ENCODE data around the gene FOXD1.

FOXD1 gene

GRCh38 chr5:73450137-73450536 lies 1.6 kb upstream of the FOXD1 start:
- POLR2A ChIA-PET, result interaction anchor here (1.1 kb wide), 1 partner anchor 234 kb away, joined by 3 read pairs; no protein-coding TSS in a partner anchor
- no peak overlapping the region for H3K4me3 ChIP-seq (ENCODE audit: low read depth, low read length)
- DNase-seq (ENCODE audit: low read depth, low spot score), result no peak
- CTCF ChIA-PET, result interaction anchor here (1.2 to 5.3 kb wide), 16 partner anchors 12 to 382 kb away, joined by 3 to 72 read pairs (median 12); no protein-coding TSS in a partner anchor
- TF ChIP-seq CTCF (IDR thresholded peaks at IDR 0.05; ENCODE audit: insufficient read depth, low read length, missing control alignments), result no peak

- CTCF ChIA-PET, result interaction anchor here (1.0 to 5.3 kb wide), 12 partner anchors 11 to 233 kb away, joined by 3 to 72 read pairs (median 4); no protein-coding TSS in a partner anchor
- peak overlapping the region; percentile 82 for H3K4me3 ChIP-seq (ENCODE audit: low read depth, low read length)
- TF ChIP-seq CTCF (IDR thresholded peaks at IDR 0.05; ENCODE audit: insufficient read depth, low read length, missing control alignments), result no peak
- DNase-seq (ENCODE audit: low read depth, low spot score), result no peak
- POLR2A ChIA-PET, result interaction anchor here (0.7 to 2.0 kb wide), 34 partner anchors 9 to 354 kb away, joined by 3 to 59 read pairs (median 5); partner anchors contain the start of gene BTF3
These were observed 781 bp downstream of the FOXD1 start for GRCh38 chr5:73447530-73448462.

GRCh38 chr5:73446631-73447529 lies 1.7 kb downstream of the FOXD1 start:
- no peak for TF ChIP-seq CTCF (IDR thresholded peaks at IDR 0.05; ENCODE audit: insufficient read depth, low read length, missing control alignments)
- ChIA-PET CTCF (interaction anchor here (1.1 to 5.3 kb wide), 3 partner anchors 137 to 232 kb away, joined by 3 to 72 read pairs (median 69); no protein-coding TSS in a partner anchor), POLR2A (interaction anchor here (1.1 to 2.0 kb wide), 3 partner anchors 8 to 73 kb away, joined by 3 to 8 read pairs (median 5); no protein-coding TSS in a partner anchor)
- peak overlapping the region; percentile 82 for H3K4me3 ChIP-seq (ENCODE audit: low read depth, low read length)
- DNase-seq (ENCODE audit: low read depth, low spot score), result no peak

- peak overlapping the region; percentile 82 for H3K4me3 ChIP-seq (ENCODE audit: low read depth, low read length)
- CTCF ChIA-PET, result interaction anchor here (0.9 to 1.3 kb wide), 8 partner anchors 12 to 230 kb away, joined by 3 to 10 read pairs (median 3); no protein-coding TSS in a partner anchor
- no peak for TF ChIP-seq CTCF (IDR thresholded peaks at IDR 0.05; ENCODE audit: insufficient read depth, low read length, missing control alignments)
- DNase-seq (ENCODE audit: low read depth, low spot score), result no peak
- POLR2A ChIA-PET, result interaction anchor here (0.8 to 1.3 kb wide), 2 partner anchors 134 to 178 kb away, joined by 3 to 6 read pairs; no protein-coding TSS in a partner anchor
These were observed 2.6 kb downstream of the FOXD1 start for GRCh38 chr5:73445665-73446630.
